T-helper 1 cell (primary cell): Measurements from ENCODE around the gene GNPDA2.
"Not testable (repeated sequence)": the region's sequence is repeated elsewhere in the genome, so short reads cannot be mapped to it uniquely, and the experiment has no call there.

Experiments
- DNase-seq, 5 donors: peaks; one replicate each; pipeline ENCODE4 v3.0.0-alpha.2; 2012 to 2020
- total RNA-seq, 4 donors: gene quantifications; one replicate each; lab custom pipeline; 2026; lab: John Stamatoyannopoulos, UW

GNPDA2 gene
- 5.9 to 14.4 (median 7.4) reads per million in 4 donors for total RNA-seq

- peak; percentile 71 to 87 (median 73) for DNase-seq
These were observed at the start of gene GNPDA2 for GRCh38 chr4:44726038-44726871. Gene GNPDA2 (minus strand): TSS chr4:44726556. CDS start chr4:44722207, 4,349 bp downstream.

GRCh38 chr4:44772340-44772739 is 46.0 kb upstream of the GNPDA2 start:
- DNase-seq, result no peak

- DNase-seq, result no peak
These were observed 45.4 kb upstream of the GNPDA2 start for GRCh38 chr4:44771789-44772188.

GRCh38 chr4:44766453-44766852 is 40.1 kb upstream of the GNPDA2 start:
- no peak for DNase-seq

- DNase-seq, result no peak
These were observed 38.8 kb upstream of the GNPDA2 start for GRCh38 chr4:44765116-44765515.

GRCh38 chr4:44761306-44761705 is 35.0 kb upstream of the GNPDA2 start:
- DNase-seq, result no peak

- peak in 1 of 5 donors; percentile 19 for DNase-seq
These were observed 34.0 kb upstream of the GNPDA2 start for GRCh38 chr4:44760142-44760898.

- no peak for DNase-seq
These were observed 30.2 kb upstream of the GNPDA2 start for GRCh38 chr4:44756559-44756958.

GRCh38 chr4:44740201-44740600 is 13.8 kb upstream of the GNPDA2 start:
- DNase-seq, result no peak

GRCh38 chr4:44738615-44739014 is 12.3 kb upstream of the GNPDA2 start:
- peak in 1 of 5 donors; percentile 7 for DNase-seq

- no peak for DNase-seq
These were observed 10.5 kb upstream of the GNPDA2 start for GRCh38 chr4:44736900-44737299.

- not testable (repeated sequence) for DNase-seq
These were observed 2.3 kb upstream of the GNPDA2 start for GRCh38 chr4:44728694-44729093.

- no peak for DNase-seq
These were observed 1.1 kb upstream of the GNPDA2 start for GRCh38 chr4:44727471-44727870.

GRCh38 chr4:44725726-44726037 is 674 bp downstream of the GNPDA2 start:
- peak in 1 of 5 donors; percentile 15 for DNase-seq

- no peak for DNase-seq
These were observed 1.2 kb downstream of the GNPDA2 start for GRCh38 chr4:44725166-44725565.

- DNase-seq, result no peak
These were observed 4.4 kb downstream of the GNPDA2 start for GRCh38 chr4:44722001-44722400.

- DNase-seq, result no peak
These were observed 6.0 kb downstream of the GNPDA2 start for GRCh38 chr4:44720371-44720770.

- no peak for DNase-seq
These were observed 9.8 kb downstream of the GNPDA2 start for GRCh38 chr4:44716597-44716996.

- no peak for DNase-seq
These were observed 13.2 kb downstream of the GNPDA2 start for GRCh38 chr4:44713125-44713524.

GRCh38 chr4:44704673-44705072 is 21.7 kb downstream of the GNPDA2 start:
- no peak for DNase-seq

GRCh38 chr4:44701037-44701436 is 25.3 kb downstream of the GNPDA2 start:
- no peak for DNase-seq

- DNase-seq, result no peak
These were observed 25.9 kb downstream of the GNPDA2 start for GRCh38 chr4:44700427-44700826.

- DNase-seq, result no peak
These were observed 41.7 kb downstream of the GNPDA2 start for GRCh38 chr4:44684648-44685047.

- peak in 1 of 5 donors; percentile 19 for DNase-seq
These were observed 47.3 kb downstream of the GNPDA2 start for GRCh38 chr4:44679060-44679459.
